ENCODE results near the gene STK24.
"Not testable (repeated sequence)": the region's sequence is repeated elsewhere in the genome, so short reads cannot be mapped to it uniquely, and the experiment has no call there.

Gene STK24

DNA sequence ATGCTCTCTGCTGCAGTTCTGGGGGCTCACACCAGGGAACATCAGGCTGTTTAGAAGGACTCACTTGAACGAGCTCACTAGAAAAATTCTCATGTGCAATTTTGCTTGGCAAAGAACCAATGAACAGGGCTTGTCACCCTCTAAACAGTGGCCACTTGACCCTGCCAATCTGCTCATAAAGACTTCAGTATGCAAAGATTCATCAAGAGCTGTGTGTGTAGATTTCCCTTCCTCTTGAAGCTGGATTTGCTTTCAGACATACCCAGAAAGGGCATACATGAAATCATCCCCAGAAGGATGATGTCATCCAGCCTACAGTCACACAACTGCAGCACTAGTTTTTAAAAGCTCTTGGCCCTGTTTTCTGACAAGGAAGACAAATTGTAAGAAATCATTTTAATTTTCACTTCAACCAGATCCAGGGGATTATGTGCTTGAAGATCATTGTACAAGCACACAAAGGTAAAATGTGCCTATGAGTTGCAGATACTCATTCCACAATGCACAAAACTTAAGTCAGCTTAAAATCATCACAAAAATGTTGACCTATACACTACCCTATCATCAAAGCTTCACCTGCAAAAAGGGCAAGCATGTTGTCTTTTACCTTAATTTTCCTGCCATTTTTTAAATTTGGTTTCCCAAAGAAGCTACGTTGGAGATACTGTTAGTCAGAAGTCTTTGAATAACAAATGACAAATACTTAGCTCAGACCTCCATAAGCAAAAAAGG lies 5.2 kb upstream of the STK24 start:
- peak; percentile 27 for DNase-seq (ENCODE audit: low spot score)

DNA sequence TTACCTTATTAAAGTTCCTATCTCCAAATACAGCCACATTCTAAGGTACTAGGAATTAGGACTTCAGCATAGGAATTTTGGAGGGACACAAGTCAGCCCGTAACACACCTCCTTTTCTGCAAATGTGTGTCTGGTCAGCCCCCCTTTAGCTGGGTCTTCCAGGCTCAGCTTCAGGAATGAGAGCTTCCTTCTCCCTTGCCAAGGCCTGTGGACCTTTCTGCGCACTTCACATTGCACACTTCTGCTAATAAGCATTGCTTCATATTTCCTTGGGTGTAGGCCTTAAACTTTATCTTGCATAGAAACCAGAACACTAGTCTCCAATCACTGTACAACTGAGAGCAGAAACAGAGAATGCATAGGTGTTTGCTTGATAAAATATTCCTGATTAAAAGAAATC lies 4.5 kb upstream of the STK24 start:
- DNase-seq (ENCODE audit: low spot score) = no peak

DNA sequence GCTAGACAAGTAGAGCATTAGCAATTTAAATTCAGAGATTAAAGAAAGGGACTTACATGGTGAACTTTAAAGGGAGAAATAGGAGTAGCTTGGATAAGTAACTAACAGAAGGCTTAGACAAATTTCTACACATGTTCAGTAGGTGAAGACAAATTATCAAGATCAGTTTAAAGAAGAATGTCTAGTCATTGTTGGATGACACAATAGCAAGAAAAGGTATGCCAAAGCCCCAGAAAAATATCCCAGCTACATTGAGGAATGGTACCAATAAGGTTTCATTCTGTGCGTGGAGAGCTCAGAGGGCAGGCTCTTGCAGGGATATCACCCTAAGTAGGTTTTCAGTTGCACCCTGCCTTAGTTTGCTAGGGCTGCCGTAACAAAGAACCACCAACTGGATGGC lies 3.5 kb upstream of the STK24 start:
- no peak for DNase-seq (ENCODE audit: low spot score)

DNA sequence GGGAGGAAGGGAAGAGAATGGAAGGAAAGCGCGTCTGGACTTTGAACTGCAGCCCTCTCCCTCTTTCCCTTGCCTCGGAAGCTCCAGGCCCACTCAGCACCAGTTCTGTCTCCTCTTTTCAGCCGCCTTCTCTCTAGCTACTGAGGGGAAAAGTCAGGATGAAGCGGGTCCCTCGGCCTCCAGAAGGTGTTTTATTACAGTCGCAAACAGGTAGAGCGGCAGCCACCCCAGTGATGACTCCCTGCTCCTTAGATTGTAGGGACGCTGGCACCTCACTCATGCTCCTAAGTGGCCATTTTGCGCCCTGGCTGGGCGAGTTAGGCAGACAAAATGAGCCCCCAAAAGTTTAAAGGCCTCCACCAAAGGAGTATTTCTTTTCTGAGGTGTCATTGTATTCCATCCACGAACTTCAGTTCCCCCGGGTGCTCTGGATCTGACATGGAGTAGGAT lies 954 bp upstream of the STK24 start:
- DNase-seq (ENCODE audit: low spot score) = no peak

DNA sequence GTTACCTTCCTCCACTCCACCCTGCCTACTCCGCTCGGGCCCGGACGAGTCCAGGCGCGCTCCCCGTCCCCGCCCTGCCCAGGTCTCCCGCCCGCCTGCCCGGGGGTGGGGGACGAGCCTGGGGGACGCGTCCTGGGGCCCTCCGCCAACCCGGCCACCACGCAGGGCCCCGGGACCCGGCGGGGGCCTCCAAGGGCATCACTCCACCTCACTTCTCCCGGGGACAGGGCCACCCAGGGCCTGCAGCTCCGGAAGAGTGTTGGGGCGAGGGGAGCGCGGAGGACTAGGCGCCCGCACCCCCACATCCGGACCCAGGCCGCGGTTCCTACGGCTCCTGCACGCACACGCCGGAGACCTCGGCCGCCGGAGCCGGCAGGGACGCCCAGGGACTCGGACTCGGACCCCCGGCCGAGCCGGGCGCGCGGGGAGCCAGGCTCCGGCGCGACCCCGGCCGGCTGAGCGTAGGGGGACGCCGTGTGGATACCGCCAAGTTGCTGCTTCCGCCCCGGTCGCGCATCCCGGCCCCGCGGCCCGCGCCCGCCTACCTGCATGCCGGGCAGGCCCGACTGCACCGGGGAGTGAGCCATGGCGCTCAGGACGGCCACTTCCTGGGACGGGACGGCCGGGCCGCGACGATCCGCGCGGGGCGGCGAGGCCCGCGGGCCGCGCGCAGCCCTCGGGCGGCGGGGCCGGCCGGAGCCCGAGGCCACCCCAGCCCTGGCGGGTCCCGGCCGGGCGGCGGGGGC lies 534 bp downstream of the STK24 start:
- peak; percentile 24 for DNase-seq (ENCODE audit: low spot score)

DNA sequence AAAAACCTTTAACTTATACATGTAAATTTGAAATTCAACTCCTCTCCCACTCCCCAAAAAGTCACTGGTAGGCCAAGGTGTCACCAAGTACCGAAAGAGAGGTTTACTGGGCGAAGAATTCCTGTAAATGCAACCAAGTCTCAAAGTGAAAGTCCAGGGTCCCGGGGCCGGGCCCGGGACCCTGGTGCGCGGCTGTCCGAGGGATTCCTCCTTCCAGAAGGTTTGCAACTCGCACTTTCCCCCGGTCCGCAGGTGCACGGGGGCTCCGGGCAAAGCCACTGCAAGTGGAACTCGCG lies 1.1 kb downstream of the STK24 start:
- no peak for DNase-seq (ENCODE audit: low spot score)

DNA sequence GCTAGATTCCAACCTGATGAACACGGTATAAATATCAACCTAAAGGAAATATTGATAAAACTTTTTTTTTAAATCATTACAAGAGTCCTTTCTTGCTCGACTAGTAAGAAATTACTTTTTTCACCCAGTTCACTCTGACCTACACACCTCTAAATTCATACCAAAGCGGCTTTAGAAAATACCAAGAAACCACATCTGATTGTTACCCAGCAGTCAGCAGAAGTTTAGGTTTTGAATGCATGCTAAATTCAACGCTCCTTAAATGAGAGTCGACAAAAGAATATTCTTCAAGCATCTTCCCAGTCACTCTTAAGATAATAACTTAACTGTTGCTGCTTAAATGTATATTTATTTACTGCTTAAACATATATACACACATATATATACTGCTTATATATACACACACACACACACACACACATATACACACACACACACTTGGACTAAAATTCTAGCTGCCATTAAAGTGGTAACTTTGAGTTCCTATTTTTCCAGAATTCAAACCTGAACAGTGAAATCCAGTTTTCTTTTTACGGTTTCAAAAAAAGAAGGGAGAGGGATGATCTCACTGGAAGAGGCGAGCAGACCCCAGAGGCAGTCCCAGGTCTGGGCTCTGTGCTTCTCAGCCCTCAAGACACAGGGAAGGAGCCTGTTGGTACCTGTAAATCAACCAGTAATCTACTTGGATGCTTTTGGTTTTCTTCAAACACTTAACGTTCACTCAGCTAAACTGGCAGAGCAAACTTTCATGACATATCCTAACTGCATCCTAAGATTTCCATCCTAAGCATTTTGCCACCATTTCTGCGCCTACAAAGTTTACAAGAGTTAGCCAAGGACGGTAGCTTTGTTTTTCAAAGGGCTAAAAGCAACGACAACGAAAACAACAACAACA lies 1.7 kb downstream of the STK24 start:
- peak; percentile 28 for DNase-seq (ENCODE audit: low spot score)

DNA sequence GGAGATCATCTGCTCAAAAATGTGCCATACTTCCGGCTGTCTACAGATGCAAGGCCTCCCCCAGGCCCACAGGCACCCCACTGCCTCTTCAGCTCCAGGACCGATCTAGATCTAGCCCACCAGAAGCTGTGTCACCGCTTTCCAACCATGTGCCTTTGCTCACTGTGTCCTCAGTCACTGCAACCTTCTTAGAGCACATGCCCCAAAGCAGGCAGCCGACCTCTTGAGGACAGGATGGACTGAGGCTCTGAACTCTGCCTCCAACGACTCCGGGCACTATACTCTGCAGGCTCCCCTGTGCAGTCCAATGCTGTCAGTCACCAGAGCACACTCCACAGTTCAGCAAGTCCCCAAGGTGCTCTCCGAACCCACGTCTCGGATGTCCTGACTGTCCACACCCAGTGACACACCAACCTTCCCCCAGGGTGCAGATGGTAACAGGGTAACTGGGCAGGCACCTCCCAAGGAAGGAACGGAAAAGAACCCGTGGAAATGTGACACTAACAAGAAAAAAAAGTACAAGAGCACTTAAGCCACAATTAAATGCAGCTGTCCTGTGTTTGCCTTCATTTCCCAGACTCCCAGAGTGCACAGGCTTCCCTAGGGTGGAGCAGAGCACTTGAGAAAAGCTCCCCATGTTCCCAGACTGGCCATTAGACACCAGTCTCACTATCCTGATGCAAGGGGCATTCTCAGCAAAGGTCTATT lies 4.8 kb downstream of the STK24 start:
- no peak for DNase-seq (ENCODE audit: low spot score)

DNA sequence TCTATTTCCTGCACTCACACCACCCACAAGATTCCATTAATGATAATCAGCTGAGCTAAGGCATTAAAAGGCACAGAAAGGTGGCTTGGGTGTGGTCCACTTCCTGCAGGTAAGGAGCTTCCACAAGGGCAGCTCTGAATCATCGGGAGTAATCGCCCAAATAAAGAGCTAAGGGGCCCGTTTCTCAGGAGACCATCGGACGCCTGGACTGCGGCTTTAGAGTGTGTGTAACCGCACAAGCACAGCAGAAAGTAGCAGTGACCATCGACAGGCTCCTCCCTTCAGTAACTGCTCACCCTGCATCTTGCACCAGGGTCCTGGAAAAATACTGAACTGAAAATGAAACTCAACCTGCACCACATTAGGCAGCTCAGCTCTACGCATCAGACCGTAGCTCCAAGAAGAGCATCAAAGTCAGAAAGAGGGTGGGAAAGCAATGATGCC lies 6.0 kb downstream of the STK24 start:
- DNase-seq (ENCODE audit: low spot score) = peak; percentile 58

DNA sequence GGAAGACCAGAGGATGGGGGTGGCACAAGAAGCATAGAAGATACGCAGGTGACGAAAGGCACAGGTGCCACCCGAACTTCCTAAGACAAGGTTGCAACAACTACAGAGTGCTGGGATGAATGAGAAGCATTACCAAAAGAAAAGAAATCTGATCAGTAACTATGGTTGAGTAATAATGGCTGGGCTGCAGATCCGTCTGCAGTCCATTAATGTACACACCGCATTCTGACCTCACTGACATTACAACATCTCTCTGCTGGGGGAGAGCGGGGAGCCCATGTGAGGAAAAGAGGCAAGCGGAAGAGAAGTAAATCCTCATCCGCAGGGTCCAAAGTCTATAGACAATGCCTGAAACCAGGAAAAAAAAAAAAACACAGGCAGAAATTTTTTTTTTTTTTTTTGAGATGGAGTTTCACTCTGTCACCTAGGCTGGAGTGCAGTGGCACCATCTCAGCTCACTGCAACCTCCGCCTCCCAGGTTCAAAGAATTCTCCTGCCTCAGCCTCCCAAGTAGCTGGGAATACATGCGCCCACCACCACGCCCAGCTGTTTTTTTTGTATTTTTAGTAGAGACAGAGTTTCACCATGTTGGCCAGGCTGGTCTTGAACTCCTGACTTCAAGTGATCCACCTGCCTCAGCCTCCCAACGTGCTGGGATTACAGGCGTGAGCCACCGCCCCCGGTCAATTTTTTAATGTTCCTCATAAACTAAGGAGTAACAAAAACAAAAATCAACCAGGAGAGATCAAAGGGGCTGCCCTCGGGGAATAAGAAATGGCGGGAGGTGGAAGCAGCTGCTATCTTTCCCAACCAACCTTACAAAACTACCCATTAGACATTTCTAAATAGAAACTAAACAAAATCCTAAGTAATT lies 7.2 kb downstream of the STK24 start:
- not testable (repeated sequence) for DNase-seq (ENCODE audit: low spot score)

DNA sequence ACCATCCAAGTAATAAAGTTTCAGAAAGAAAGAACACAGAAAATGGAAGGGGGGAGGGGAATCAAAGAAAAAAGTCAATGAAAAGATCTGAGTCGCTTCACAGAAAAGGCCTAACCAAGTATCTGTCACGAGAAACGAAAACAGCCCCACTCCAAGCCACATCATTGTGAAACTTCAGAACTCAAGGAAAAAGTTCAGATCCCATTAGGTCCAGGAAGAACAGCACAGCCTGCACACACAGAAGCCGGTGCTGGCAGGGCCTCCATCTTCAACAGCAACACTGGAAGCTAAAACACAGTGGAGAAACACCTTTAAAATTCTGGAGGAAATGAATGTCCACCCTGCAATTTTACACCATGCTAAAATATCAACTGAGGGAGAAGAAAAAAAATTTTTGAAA lies 8.0 kb downstream of the STK24 start:
- no peak for DNase-seq (ENCODE audit: low spot score)

DNA sequence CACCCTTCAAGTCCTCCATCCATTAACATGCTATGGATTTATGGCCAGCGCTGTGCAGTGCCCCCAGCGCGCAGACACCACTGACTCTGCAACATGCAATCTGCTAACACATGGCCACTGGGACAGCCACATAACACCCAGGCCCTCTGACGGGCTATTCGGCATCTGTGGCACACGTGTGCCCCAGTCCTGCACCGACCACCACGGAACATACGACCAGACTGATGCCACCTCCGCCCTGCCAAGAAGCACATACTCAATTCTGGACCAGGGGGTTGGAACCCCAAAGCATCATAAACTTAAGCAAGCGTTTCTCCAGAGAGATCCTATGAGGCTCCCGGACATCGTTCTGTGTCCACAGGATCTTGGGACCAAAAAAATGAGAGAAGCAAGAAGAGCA lies 9.8 kb downstream of the STK24 start:
- no peak for DNase-seq (ENCODE audit: low spot score)

DNA sequence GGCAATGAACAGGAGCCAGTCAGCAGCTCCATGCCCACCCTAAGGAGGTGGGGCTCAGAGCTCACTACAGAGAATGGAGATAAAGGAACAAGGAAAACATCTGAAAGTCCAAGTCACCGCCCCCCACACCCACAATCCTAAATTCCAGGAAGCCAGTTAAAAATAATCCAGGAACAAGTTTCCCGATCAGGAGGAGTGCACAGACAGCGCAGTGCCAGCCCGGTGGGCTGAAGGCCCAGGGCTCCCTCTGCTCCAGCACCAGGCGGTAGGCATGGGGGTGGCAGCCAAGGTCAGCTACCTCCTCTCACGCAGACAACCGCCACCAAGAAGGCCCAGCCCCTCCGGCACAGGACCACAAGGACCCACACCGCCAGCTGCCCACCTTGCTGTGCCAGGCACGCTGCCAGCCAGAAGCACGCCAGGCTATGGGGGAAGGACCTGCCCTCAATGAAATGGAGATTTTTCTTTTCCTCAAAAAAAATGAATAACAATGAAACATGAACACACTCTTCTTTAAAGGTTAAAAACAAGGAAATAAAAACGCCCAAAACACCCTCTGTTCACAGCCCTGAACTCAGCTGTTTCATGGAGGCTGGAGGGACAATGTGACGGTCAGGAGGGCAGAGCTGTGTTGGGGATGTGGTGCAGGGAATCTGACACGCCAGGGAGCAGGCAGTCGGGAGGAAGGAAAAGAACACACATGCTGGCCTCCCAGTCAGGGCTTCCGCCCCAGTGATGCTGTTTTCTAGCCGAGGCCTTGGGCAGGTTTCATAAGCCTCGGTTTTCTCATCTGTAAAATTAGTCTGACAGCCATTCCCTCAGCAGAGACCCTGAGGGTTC lies 11.0 kb downstream of the STK24 start:
- DNase-seq (ENCODE audit: low spot score) = no peak

DNA sequence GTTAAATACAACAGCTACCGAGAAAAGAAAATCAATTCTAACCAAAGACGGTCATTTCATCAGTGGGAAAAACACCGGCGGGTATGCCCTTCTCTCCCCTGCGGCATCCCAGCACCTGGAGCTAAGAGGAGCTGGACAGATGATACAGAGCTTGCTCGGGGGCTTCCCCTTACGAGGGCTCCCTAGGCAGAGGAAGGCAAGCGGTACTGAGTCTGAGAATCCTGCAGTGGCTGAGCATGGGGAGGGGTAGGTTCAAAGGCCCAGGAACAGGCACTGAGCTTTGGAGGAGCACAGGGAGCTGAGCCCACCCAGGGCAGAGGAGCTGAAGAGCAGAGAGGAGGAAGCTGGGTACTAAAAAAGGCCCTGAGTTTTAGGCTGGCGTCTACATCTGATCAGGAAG lies 12.7 kb downstream of the STK24 start:
- DNase-seq (ENCODE audit: low spot score) = no peak

DNA sequence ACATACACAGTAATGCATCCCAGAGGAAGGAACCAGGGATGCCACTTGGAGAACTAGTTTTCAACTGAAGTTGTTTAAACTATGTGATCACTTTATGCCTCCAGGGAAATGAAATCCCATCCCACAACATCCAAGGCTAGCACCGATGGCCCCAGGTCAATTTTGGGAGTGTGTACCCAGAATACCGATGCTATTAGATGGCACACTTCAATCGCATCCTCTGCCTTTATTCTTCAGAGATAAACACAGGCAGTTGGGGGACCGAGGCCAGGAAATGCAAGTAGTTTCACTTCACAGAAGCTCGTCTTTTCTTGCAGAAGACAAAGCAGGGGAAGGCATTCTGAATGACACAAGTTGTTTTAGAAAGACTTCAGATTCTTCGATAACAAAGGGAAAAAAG lies 13.8 kb downstream of the STK24 start:
- peak; percentile 56 for DNase-seq (ENCODE audit: low spot score)

DNA sequence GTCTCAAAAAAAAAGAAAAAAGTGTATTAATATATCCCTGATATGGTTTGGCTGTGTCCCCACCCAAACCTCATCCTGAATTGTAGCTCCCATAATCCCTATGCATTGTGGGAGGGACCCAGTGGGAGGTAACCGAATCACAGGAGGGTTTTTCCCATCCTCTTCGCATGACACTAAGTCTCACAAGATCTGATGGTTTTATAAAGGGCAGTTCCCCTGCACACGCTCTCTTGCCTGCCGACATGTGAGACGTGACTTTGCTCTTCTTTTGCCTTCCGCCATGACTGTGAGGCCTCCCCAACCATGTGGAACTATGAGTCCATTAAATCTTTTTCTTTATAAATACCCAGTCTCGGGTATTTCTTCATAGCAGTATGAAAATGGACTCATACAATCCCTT lies 17.7 kb downstream of the STK24 start:
- DNase-seq (ENCODE audit: low spot score) = no peak

DNA sequence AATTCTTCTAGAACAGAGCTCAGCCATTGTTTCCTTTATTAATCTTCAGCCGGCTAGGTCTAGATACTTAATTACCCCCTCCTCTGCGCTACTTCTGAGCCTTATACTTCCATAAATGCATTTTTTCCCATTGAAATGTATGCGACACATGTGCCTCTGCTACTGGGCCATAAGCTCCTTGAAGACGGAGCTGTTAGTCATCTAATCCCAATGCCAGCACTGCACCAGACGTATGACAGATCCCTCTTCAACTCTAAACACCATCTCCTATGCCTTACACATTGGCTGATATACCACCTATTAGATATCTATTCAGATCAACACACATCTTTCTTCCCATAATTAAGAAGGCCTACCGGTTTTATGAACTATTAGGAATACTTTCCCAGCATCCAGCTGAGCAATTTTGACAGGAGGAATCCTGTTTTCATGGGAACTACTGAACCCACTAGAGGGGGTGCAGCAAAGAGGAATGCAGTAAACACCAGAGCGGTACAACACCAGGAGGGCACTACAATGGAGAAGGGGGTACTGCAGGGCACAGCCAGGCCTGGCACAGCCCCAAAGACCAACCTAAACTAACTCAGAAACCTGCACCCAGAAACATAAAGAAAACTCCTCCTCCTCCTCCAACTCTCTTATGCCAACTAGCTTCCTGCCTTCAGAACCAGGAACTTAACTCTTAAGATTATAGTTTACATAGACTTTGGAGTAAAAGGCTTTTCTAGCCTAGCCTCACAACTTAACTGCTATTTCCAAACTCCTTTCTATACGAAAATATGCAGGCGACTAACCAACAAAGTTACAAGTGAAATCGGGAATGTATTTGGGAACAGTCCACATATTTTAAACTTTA lies 18.7 kb downstream of the STK24 start:
- no peak for DNase-seq (ENCODE audit: low spot score)

DNA sequence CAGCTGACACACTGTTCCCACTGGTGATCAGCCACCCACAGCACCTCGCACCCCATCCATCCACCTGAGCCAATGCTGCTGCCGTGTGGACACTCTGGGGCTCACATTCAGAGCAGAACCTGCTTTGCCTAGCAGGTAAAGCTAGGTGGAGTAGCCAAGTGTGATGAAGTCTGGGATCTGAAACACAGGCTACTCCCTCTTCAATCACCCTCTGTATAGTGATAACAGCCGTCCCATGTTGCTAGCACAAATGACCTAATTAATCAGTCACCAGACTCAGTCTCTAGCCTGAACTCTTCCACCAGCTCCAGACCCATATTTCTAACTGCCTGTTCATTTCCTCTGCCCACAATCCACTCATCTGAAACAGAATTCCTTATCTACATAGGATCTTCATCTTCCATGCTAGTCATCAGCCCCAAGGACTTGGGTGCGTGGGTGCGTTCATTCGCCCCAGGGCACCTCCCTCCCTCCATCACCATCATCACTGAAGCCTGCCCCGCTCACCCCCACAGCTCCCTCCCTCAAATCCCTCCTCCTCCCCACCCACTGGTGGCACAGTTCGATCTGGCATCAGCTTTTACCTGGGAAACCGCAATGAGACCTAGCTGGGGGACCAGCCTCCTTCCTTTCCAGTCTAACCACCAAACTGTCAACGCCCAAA lies 19.8 kb downstream of the STK24 start:
- peak; percentile 70 for DNase-seq (ENCODE audit: low spot score)
